ENCODE data around the gene PCBP3. TPM values are rescaled to one million over a fixed set of nuclear protein-coding genes. Genes with fewer than 3 reads are reported as not detected.
"Not testable (repeated sequence)": the region's sequence is repeated elsewhere in the genome, so short reads cannot be mapped to it uniquely, and the experiment has no call there.

The PCBP3 gene
- total and polyA plus RNA-seq, 2 of the 8 experiments (the other 6 are each of a cell fraction or from before 2014, with no cell fraction given): 3.5 to 6.3 TPM

- H4K91ac ChIP-seq (replicated peaks; ENCODE audit: insufficient read length, low read length); H2BK15ac ChIP-seq (ENCODE audit: low read length); POLR2A ChIA-PET (ENCODE audit: partially characterized antibody); H3K4ac ChIP-seq (replicated peaks; ENCODE audit: insufficient read length, low read depth, low read length); H3K27ac ChIP-seq (ENCODE audit: low read depth, low read length); H3K23me2 ChIP-seq (ENCODE audit: low read depth, low read length); H2AK5ac ChIP-seq (ENCODE audit: low read depth, low read length); H3K9me3 ChIP-seq (ENCODE audit: insufficient read depth in 2 of 2, low read depth in 1 of 2, low read length in 1 of 2); H3K18ac ChIP-seq (ENCODE audit: extremely low read depth, low read length); CTCF ChIA-PET (ENCODE audit: partially characterized antibody); H2BK12ac ChIP-seq (ENCODE audit: low read depth, low read length); H2BK20ac ChIP-seq (ENCODE audit: low read length); DNase-seq (ENCODE audit: low read depth in 1 of 2, low spot score in 2 of 2); H3K79me2 ChIP-seq (ENCODE audit: control insufficient read depth in 1 of 2, insufficient read depth in 2 of 2, low read length in 2 of 2); H4K8ac ChIP-seq (ENCODE audit: extremely low read depth, insufficient read depth, low read length); H3K27me3 ChIP-seq (replicated peaks in 1 of 4; ENCODE audit: control insufficient read depth in 3 of 4, extremely low read depth in 1 of 4, insufficient read depth in 3 of 4, low read length in 3 of 4); FAIRE-seq; H3K4me2 ChIP-seq (ENCODE audit: insufficient read depth in 1 of 2, low read depth in 2 of 2, low read length in 2 of 2); H2AFZ ChIP-seq (ENCODE audit: low read length); H3K9ac ChIP-seq (replicated peaks in 1 of 4; ENCODE audit: extremely low read depth in 1 of 4, low read depth in 3 of 4, low read length in 3 of 4); H3K14ac ChIP-seq (ENCODE audit: insufficient read length); H2BK5ac ChIP-seq (ENCODE audit: low read depth, low read length); H3K4me1 ChIP-seq (replicated peaks in 1 of 4; ENCODE audit: control insufficient read depth in 3 of 4, insufficient read depth in 4 of 4, low read length in 3 of 4); H3K4me3 ChIP-seq (ENCODE audit: extremely low read depth in 1 of 4, insufficient read depth in 2 of 4, low read depth in 3 of 4, low read length in 4 of 4); H3K56ac ChIP-seq (replicated peaks; ENCODE audit: insufficient read length, low read depth, low read length); H4K5ac ChIP-seq (ENCODE audit: insufficient read length, low read depth, low read length); H3K23ac ChIP-seq (ENCODE audit: insufficient read length); H4K20me1 ChIP-seq (replicated peaks in 1 of 2; ENCODE audit: control insufficient read depth in 1 of 2, insufficient read depth in 2 of 2, low read length in 2 of 2); H3K79me1 ChIP-seq (ENCODE audit: low read depth, low read length); H2BK120ac ChIP-seq (replicated peaks; ENCODE audit: low read depth, low read length); H3K36me3 ChIP-seq (ENCODE audit: control insufficient read depth in 2 of 4, insufficient read depth in 4 of 4, low read length in 3 of 4): not testable (repeated sequence)
- peak; percentile 36 for TF ChIP-seq ASH2L (IDR thresholded peaks at IDR 0.05; ENCODE audit: low read length)
Observed at GRCh38 chr21:45815781-45816180, 172.3 kb downstream of the PCBP3 start.
